Smooth muscle cell (in vitro differentiated cells): ENCODE measurements around the gene LUC7L2. TPM values are rescaled to one million over a fixed set of nuclear protein-coding genes. Genes with fewer than 3 reads are reported as not detected.

Source experiments
- DNase-seq: peaks from one replicate; lab custom pipeline; 2025; ENCODE audit not compliant: unreplicated experiment; lab: John Stamatoyannopoulos, UW
- H2AFZ ChIP-seq: fragments of 200-600 bp; sonication (generic); 2 replicates; pipeline ENCODE4 v1.6.0; 2016; ENCODE audit warnings: antibody characterized with exemption, low read depth, mild to moderate bottlenecking
- H3F3A ChIP-seq: fragments of 200-600 bp; sonication (generic); 2 replicates; pipeline ENCODE4 v1.6.0; 2017; ENCODE audit warnings: antibody characterized with exemption, low read depth
- H3K27ac ChIP-seq: fragments of 200-600 bp; sonication (generic); 2 replicates; pipeline ENCODE4 v1.5.1; 2016; ENCODE audit warnings: low read depth, mild to moderate bottlenecking
- H3K27me3 ChIP-seq: fragments of 200-600 bp; sonication (generic); 2 replicates; pipeline ENCODE4 v1.6.1; 2016; ENCODE audit warnings: low read depth, mild to moderate bottlenecking
- H3K36me3 ChIP-seq: fragments of 200-600 bp; sonication (generic); 2 replicates; pipeline ENCODE4 v1.5.1; 2016; ENCODE audit warnings: low read depth
- H3K4me1 ChIP-seq: fragments of 200-600 bp; sonication (generic); 2 replicates; pipeline ENCODE4 v1.5.1; 2016; ENCODE audit warnings: low read depth
- H3K4me2 ChIP-seq: fragments of 200-600 bp; sonication (generic); 2 replicates; pipeline ENCODE4 v1.6.0; 2016; ENCODE audit warnings: mild to moderate bottlenecking
- H3K4me3 ChIP-seq: fragments of 200-600 bp; sonication (generic); 2 replicates; pipeline ENCODE4 v1.5.1; 2016; ENCODE audit warnings: mild to moderate bottlenecking
- H3K79me2 ChIP-seq: fragments of 200-600 bp; sonication (generic); 2 replicates; pipeline ENCODE4 v1.6.0; 2016; ENCODE audit warnings: low read depth, mild to moderate bottlenecking
- H3K9ac ChIP-seq: fragments of 200-600 bp; sonication (generic); 2 replicates; pipeline ENCODE4 v1.6.0; 2016; ENCODE audit warnings: low read depth
- H3K9me3 ChIP-seq: fragments of 200-600 bp; sonication (generic); replicated peaks from 2 replicates; pipeline ENCODE4 v1.5.1; 2016; ENCODE audit warnings: low read depth
- H4K20me1 ChIP-seq: fragments of 200-600 bp; sonication (generic); 2 replicates; pipeline ENCODE4 v1.6.0; 2016; ENCODE audit warnings: low read depth
- WGBS: methylation state at CpG from one replicate; pipeline ENCODE4 v1.1.7; 2016; ENCODE audit warnings: low lambda C conversion rate; 5-methylcytosine and 5-hydroxymethylcytosine counted together
- polyA plus RNA-seq: library from polyadenylated mRNA; unstranded; fragments of >200 nt; fragmentation: Nextera tagmentation; extraction: Ambion mirVana; gene quantifications from 2 replicates; pipeline ENCODE4 v1.2.1, GENCODE V29; 2016
- total RNA-seq: library from RNA; depleted of rRNA; stranded (reverse); fragments of >200 nt; gene quantifications from 2 replicates; pipeline ENCODE4 v1.2.3, GENCODE V29; 2014
- TF ChIP-seq, protein P1 (sequence below): fragments of 200-600 bp; sonication (generic); IDR thresholded peaks from 2 replicates; pipeline ENCODE4 v1.5.1; 2017; ENCODE audit warnings: borderline replicate concordance, mild to moderate bottlenecking, antibody characterized with exemption; ENCODE audit not compliant: insufficient read depth, poor library complexity, severe bottlenecking

Gene LUC7L2
- total and polyA plus RNA-seq, 2 experiments from 2014 or later = 60.0 to 70.5 TPM

DNA sequence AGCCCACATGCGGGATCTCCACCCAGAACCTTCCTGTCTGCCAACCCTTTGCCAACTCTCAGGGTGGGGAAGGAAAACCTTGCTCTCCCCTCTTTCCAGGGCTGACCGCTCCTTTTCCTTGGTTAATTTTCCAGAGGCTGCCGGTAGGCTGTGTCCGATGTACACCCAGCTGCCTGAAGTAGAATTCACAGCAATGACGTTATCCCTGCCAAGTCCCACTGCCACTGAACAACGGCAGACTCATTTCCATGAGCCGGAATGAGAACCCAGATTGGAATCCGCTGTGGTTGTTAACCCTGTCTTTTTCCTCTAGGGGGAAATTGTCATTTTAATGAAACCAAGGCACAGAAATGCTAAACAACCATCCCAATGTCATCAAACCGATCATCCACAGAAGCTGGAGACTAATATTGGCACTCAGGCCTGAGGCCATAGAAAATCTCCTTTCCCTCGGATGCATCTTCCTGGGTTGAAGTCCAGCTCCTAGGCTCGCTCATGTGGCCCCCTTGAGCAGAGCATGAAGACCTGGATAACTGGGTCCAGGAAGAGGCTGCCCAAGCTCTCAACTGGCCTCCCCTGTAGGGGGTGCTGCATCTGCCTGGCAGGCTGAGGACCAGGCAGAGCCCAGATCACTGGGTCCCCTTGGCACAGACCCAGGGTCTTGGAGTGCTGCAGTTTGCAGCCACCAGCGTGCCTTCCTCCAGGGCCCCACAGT, 93.4 kb downstream of the LUC7L2 start:
- Histone ChIP-seq H3K9me3 (no peaks in the 10 kb centered on the region), H4K20me1 (no peaks in the 10 kb centered on the region), H3K4me1 (no peaks in the 10 kb centered on the region), H3K4me3 (no peak overlapping the region), H3K9ac (no peak overlapping the region), H3F3A (no peaks in the 10 kb centered on the region), H3K79me2 (no peaks in the 10 kb centered on the region), H3K36me3 (no peaks in the 10 kb centered on the region), H2AFZ (no peak overlapping the region), H3K27ac (no peak overlapping the region), H3K4me2 (no peak overlapping the region), H3K27me3 (no peaks in the 10 kb centered on the region)
- 80% methylated on average over 12 of the region's 12 CpGs for WGBS
- DNase-seq = no peak
- TF ChIP-seq, protein P1, sequence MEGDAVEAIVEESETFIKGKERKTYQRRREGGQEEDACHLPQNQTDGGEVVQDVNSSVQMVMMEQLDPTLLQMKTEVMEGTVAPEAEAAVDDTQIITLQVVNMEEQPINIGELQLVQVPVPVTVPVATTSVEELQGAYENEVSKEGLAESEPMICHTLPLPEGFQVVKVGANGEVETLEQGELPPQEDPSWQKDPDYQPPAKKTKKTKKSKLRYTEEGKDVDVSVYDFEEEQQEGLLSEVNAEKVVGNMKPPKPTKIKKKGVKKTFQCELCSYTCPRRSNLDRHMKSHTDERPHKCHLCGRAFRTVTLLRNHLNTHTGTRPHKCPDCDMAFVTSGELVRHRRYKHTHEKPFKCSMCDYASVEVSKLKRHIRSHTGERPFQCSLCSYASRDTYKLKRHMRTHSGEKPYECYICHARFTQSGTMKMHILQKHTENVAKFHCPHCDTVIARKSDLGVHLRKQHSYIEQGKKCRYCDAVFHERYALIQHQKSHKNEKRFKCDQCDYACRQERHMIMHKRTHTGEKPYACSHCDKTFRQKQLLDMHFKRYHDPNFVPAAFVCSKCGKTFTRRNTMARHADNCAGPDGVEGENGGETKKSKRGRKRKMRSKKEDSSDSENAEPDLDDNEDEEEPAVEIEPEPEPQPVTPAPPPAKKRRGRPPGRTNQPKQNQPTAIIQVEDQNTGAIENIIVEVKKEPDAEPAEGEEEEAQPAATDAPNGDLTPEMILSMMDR = no peak

DNA sequence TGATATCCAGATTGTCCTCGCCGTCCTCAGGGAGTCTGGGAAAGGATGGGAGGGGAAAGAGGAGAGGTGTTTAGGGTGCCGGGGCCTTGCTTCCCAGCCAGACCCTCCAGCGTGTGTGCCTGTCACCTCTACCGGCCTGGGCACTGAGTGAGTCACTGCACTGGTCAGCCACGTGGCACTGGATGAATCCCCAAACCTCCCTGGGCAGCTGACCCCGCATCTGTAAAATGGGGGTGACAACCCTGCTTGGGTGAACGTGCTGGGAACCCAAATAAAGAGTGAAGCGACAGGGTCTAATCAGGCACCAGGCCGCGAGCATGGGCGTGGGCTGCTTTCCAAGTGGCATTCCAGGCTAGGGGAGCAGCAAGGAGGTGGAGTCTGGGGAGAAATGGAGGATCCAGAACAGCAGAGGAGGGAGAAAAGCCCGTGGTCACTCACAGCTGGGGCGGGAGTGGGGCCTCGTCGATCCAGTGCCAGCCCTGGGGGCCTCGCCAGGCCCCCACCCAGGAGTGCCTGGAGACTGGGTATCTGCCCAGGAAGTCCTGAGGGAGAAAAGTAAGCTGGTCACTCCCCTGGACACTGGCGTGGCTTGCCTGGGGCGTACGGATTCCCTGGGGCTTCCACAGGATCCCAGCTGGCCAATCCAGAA, 94.1 kb downstream of the LUC7L2 start:
- Histone ChIP-seq H3K27ac (no peak overlapping the region), H3K4me1 (no peaks in the 10 kb centered on the region), H3K4me2 (no peak overlapping the region), H2AFZ (no peak overlapping the region), H3K9me3 (no peaks in the 10 kb centered on the region), H3K27me3 (no peaks in the 10 kb centered on the region), H4K20me1 (no peaks in the 10 kb centered on the region), H3K9ac (no peak overlapping the region), H3K36me3 (no peaks in the 10 kb centered on the region), H3K4me3 (no peak overlapping the region), H3K79me2 (no peaks in the 10 kb centered on the region), H3F3A (no peaks in the 10 kb centered on the region)
- WGBS = 93% methylated on average over 20 of the region's 20 CpGs
- no peak for DNase-seq
- TF ChIP-seq, protein P1 = no peak

DNA sequence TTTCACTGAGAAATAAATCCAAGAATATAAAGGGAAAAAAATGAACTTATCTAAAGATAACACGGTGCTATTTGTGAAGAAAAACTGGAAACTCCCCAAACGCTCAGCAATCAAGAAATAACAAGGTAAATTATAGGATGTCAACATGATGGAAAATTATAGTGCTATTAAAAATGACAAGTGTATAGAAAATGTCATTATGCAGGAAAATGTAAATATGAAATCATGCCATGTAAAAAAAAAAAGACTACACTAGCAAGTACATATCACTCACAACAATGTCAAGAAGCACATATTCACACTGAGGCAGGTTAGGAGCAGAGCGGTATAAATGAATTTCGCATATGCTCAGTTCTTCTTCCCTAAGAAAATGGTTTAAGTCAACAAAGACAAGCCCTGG, 96.1 kb downstream of the LUC7L2 start:
- no peak overlapping the region for H3K4me2 ChIP-seq
- no peaks in the 10 kb centered on the region for H3K27me3 ChIP-seq
- no peak overlapping the region for H3K27ac ChIP-seq
- no peak overlapping the region for H3K4me3 ChIP-seq
- no peaks in the 10 kb centered on the region for H3K4me1 ChIP-seq
- H3K79me2 ChIP-seq = no peaks in the 10 kb centered on the region
- DNase-seq = no peak
- no peaks in the 10 kb centered on the region for H3K9me3 ChIP-seq
- no peak overlapping the region for H2AFZ ChIP-seq
- no peak overlapping the region for H3K9ac ChIP-seq
- H3F3A ChIP-seq = no peaks in the 10 kb centered on the region
- WGBS = 94% methylated on average over 4 of the region's 4 CpGs
- H4K20me1 ChIP-seq = no peaks in the 10 kb centered on the region
- TF ChIP-seq, protein P1 = no peak
- H3K36me3 ChIP-seq = no peaks in the 10 kb centered on the region
